Measurements from ENCODE around the gene YWHAG.
A peak's percentile ranks its signal among the peaks of the same experiment; 100 is the strongest.

GRCh38 chr7:76315364-76315763, 43.4 kb downstream of the YWHAG start:
- peak; percentile 15; the same call in 1 of the 2 replicates for TF ChIP-seq CTCF (IDR thresholded peaks at IDR 0.05; ENCODE audit: low read length)
- TF ChIP-seq EZH2 (IDR thresholded peaks at IDR 0.05; ENCODE audit: borderline replicate concordance, low read length): no peak
